ENCODE measurements around the gene CFAP299. TPM values are rescaled to one million over a fixed set of nuclear protein-coding genes. Genes with fewer than 3 reads are reported as not detected.

CFAP299 gene
- total and polyA plus RNA-seq, 2 of the 13 experiments (the other 11 are each of a cell fraction or from before 2014, with no cell fraction given), result not detected

DNA sequence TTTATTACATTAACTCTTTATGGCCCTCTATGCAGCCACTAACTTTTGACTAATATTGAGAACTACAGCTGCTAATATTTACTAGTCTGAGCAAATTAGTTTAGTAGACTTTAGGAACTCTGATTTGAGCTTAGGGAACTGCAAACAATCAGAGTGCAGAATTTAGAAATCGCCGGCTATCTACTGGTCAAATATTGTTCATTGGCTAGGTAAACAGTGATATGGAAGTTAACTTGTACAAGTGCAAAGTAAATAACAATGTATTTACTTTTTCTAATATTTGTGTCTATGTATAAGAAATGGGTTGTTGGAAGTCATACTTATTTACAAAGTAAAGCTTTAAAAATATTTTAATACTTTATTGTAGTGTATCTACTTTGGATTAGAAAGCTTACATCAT, 279.6 kb downstream of the CFAP299 start (continued):
- TF ChIP-seq SMAD9 (CRISPR knock-in tag; IDR thresholded peaks at IDR 0.05) (no peak), FOSL2 (CRISPR knock-in tag; IDR thresholded peaks at IDR 0.05) (no peak), NR3C1 (CRISPR knock-in tag; IDR thresholded peaks at IDR 0.05) (no peak), FOXK2 (IDR thresholded peaks at IDR 0.05) (no peak), HNRNPK (IDR thresholded peaks at IDR 0.05; ENCODE audit: low read depth, low read length, poor library complexity, severe bottlenecking) (no peak), FLYWCH1 (CRISPR knock-in tag; IDR thresholded peaks at IDR 0.05) (no peak), ZNF772 (CRISPR knock-in tag; IDR thresholded peaks at IDR 0.05) (no peak), SOX13 (IDR thresholded peaks at IDR 0.05) (no peak), SOX13 (CRISPR knock-in tag; conservative IDR thresholded peaks at IDR 0.05 in 1 of 2, IDR thresholded peaks at IDR 0.05 in 1 of 2) (peak in 1 of 2 experiments; percentile 45; a peak in 1 of 4 replicates), ZNF644 (CRISPR knock-in tag; IDR thresholded peaks at IDR 0.05; ENCODE audit: low read depth) (no peak), ATF1 (CRISPR knock-in tag; IDR thresholded peaks at IDR 0.05) (no peak), SMARCC2 (IDR thresholded peaks at IDR 0.05) (no peak), PTBP1 (IDR thresholded peaks at IDR 0.05; ENCODE audit: low read depth, low read length, poor library complexity, severe bottlenecking) (no peak), U2AF1 (optimal IDR thresholded peaks at IDR 0.05; ENCODE audit: low read depth, low read length) (no peak), WIZ (CRISPR knock-in tag; IDR thresholded peaks at IDR 0.05) (no peak), CENPX (CRISPR knock-in tag; IDR thresholded peaks at IDR 0.05) (no peak), ZNF432 (CRISPR knock-in tag; IDR thresholded peaks at IDR 0.05; ENCODE audit: borderline replicate concordance) (no peak), TBX3 (IDR thresholded peaks at IDR 0.05; ENCODE audit: borderline replicate concordance) (peak; percentile 95), ELF4 (CRISPR knock-in tag; IDR thresholded peaks at IDR 0.05; ENCODE audit: borderline replicate concordance) (no peak), ZNF569 (CRISPR knock-in tag; IDR thresholded peaks at IDR 0.05; ENCODE audit: borderline replicate concordance) (no peak), HDAC1 (CRISPR knock-in tag; IDR thresholded peaks at IDR 0.05) (peak; percentile 60; the same call in 1 of the 2 replicates)
- TF ChIP-seq, protein P1, sequence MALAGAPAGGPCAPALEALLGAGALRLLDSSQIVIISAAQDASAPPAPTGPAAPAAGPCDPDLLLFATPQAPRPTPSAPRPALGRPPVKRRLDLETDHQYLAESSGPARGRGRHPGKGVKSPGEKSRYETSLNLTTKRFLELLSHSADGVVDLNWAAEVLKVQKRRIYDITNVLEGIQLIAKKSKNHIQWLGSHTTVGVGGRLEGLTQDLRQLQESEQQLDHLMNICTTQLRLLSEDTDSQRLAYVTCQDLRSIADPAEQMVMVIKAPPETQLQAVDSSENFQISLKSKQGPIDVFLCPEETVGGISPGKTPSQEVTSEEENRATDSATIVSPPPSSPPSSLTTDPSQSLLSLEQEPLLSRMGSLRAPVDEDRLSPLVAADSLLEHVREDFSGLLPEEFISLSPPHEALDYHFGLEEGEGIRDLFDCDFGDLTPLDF (CRISPR knock-in tag; IDR thresholded peaks at IDR 0.05), result no peak
- TF ChIP-seq, protein P2, sequence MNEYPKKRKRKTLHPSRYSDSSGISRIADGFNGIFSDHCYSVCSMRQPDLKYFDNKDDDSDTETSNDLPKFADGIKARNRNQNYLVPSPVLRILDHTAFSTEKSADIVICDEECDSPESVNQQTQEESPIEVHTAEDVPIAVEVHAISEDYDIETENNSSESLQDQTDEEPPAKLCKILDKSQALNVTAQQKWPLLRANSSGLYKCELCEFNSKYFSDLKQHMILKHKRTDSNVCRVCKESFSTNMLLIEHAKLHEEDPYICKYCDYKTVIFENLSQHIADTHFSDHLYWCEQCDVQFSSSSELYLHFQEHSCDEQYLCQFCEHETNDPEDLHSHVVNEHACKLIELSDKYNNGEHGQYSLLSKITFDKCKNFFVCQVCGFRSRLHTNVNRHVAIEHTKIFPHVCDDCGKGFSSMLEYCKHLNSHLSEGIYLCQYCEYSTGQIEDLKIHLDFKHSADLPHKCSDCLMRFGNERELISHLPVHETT (CRISPR knock-in tag; conservative IDR thresholded peaks at IDR 0.05), result no peak
- TF ChIP-seq, protein P3, sequence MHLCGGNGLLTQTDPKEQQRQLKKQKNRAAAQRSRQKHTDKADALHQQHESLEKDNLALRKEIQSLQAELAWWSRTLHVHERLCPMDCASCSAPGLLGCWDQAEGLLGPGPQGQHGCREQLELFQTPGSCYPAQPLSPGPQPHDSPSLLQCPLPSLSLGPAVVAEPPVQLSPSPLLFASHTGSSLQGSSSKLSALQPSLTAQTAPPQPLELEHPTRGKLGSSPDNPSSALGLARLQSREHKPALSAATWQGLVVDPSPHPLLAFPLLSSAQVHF (CRISPR knock-in tag; IDR thresholded peaks at IDR 0.05), result no peak
- TF ChIP-seq, protein P4, sequence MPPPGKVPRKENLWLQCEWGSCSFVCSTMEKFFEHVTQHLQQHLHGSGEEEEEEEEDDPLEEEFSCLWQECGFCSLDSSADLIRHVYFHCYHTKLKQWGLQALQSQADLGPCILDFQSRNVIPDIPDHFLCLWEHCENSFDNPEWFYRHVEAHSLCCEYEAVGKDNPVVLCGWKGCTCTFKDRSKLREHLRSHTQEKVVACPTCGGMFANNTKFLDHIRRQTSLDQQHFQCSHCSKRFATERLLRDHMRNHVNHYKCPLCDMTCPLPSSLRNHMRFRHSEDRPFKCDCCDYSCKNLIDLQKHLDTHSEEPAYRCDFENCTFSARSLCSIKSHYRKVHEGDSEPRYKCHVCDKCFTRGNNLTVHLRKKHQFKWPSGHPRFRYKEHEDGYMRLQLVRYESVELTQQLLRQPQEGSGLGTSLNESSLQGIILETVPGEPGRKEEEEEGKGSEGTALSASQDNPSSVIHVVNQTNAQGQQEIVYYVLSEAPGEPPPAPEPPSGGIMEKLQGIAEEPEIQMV (CRISPR knock-in tag; IDR thresholded peaks at IDR 0.05; ENCODE audit: low read depth), result no peak
- TF ChIP-seq, protein P5, sequence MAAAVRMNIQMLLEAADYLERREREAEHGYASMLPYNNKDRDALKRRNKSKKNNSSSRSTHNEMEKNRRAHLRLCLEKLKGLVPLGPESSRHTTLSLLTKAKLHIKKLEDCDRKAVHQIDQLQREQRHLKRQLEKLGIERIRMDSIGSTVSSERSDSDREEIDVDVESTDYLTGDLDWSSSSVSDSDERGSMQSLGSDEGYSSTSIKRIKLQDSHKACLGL (CRISPR knock-in tag; IDR thresholded peaks at IDR 0.05), result no peak

Data from HepG2 (cell line).